GM21390 (cell line): ENCODE measurements around the gene ZNF217.
"Not testable (repeated sequence)": the region's sequence is repeated elsewhere in the genome, so short reads cannot be mapped to it uniquely, and the experiment has no call there.

Experiments
- ATAC-seq: cut with Tn5 transposase; IDR thresholded peaks from one replicate; pipeline ENCODE4 v1.9.1; 2021; ENCODE audit not compliant: unreplicated experiment

Gene ZNF217

DNA sequence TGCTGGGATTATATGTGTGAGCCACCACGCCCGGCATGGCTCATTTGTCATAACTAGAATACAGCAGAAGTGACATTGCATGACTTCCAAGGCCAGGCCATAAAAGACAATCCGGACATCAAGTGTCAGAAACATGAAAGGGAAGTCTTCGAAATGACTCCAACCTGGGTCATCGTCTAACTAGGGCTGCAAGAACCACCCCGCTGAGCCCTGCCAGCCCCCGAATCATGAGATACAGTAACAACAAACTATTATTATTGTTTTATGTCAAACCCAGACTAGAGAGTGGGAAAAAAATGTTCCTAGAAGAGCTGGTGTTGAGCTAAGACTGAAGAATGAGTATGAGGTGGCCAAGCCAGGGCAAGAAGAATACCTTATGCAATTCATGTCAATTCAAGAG lies 59.6 kb downstream of the ZNF217 start:
- no peak for ATAC-seq

GRCh38 chr20:53533500-53533899 lies 60.1 kb downstream of the ZNF217 start:
- no peak for ATAC-seq

DNA sequence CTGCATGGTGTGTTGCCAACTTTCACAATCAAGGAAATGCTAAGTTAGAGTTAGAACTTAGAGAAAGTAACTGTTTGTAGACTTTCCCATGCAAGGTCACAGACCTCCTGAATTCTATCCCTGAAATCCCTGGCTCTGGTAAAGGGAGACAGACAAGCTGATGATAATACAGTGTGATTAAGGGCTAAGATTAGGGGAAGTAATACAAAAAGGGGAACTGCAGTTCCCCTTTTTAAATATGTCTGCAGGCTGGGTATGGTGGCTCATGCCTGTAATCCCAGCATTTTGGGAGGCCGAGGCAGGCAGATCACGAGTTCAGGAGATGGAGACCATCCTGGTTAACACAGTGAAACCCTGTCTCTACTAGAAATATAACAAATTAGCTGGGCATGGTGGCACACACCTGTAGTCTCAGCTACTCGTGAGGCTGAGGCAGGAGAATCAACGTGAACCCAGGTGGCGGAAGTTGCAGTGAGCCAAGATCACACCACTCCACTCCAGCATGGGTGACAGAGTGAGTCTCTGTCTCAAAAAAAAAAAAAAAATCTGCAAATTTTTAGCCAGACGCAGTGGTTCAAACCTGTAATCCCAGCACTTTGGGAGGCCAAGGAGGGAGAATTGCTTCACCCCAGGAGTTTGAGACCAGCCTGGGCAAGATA lies 60.9 kb downstream of the ZNF217 start:
- not testable (repeated sequence) for ATAC-seq

DNA sequence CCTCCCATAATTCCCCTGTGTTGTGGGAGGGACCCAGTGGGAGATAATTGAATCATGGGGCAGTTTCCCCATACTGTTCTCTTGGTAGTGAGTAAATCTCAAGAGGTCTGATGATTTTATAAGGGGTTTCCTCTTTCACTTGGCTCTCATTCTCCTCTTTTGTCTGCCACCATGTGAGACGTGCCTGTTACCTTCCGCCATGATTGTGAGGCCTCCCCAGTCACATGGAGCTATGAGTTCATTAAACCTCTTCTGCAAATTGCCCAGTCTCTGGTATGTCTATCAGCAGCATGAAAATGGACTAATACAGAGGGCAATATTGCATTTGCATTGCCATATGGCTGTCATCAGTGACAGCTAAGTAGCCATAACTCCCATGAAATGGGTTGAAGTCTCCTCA lies 63.2 kb downstream of the ZNF217 start:
- ATAC-seq: no peak

DNA sequence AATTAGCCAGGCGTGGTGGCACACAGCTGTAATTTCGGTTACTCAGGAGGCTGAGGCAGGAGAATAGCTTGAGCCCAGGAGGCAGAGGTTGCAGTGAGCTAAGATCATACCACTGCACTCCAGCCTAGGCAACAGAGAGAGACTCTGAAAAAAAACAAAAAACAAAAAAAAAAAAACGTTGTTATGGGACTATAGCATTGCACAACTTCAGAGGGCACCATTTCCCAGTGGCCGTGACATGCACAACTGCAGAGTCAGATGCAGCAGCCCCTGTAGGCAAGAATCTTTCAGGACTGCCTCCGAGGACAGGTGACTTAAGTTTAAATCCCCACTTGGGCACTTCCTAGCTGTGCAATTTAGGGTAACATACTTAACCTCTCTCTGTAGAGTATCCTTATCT lies 64.0 kb downstream of the ZNF217 start:
- ATAC-seq: no peak

DNA sequence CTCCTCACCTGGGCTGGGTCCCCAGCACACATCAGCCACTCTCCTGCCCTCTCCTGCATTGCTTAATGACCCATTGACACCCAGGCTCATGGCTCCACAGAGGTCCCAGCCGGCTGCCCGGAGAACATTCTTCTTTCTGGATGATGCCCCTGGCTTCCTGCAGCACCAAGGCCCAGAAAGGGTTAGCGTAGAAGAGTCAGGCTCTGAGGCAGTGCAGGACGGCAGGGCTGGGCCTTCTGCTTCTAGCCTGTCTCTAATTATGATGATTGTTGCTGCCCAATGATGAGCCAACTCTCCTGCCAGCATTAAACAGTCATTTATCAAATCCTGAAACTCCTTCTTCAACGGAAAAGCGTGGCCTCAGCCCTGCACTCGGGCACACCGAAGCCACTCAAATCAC lies 66.4 kb downstream of the ZNF217 start:
- ATAC-seq: no peak

- no peak for ATAC-seq
These were observed 68.9 kb downstream of the ZNF217 start for GRCh38 chr20:53524589-53525312.

GRCh38 chr20:53523615-53524014 lies 70.0 kb downstream of the ZNF217 start:
- not testable (repeated sequence) for ATAC-seq

GRCh38 chr20:53522696-53523095 lies 70.9 kb downstream of the ZNF217 start:
- no peak for ATAC-seq

DNA sequence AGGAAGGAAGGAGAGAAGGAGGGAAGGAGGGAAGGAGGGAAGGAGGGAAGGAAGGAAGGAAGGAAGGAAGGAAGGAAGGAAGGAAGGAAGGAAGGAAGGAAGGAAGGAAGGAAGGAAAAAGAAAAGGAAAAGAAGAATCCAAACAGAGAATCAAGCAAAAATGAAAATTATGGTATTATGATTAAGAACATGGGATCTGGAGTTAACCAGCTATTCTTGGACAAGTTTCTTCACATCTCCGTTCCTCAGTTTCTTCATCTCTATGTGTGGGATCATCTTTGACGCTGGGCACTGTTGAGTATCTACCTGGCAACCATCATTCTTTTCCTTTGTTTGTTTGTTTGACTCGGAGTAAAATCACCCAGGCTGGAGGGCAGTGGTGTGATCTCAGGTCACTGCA lies 71.6 kb downstream of the ZNF217 start:
- ATAC-seq: no peak

DNA sequence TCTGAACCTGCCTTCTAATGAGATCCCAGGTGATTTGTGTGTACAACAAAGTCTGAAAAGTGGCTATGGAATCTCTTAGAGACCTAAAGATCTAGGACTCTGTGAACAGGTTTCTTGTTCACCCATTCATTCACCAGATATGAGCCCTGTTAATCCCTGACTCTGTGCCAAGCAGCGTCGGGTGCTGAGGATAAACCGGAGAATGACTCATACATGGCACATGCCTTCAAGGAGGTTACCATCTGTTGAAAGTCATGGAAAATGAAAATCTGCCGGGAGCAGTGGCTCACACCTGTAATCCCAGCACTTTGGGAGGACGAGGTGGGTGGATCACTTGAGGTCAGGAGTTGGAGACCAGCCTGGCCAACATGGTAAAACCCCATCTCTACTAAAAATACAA lies 72.2 kb downstream of the ZNF217 start:
- ATAC-seq: not testable (repeated sequence)

- ATAC-seq: no peak
These were observed 76.5 kb downstream of the ZNF217 start for GRCh38 chr20:53517146-53517545.
